GM12878 (cell line): ENCODE measurements around the gene DNAAF1. TPM values are rescaled to one million over a fixed set of nuclear protein-coding genes. Genes with fewer than 3 reads are reported as not detected.

Experiments used
- ATAC-seq: fragments of 200-7000 bp; cut with Tn5 transposase; 3 replicates; pipeline ENCODE4 v1.9.1; 2020; ENCODE audit warnings: mild to moderate bottlenecking, moderate library complexity
- BruUV-seq: library from RNA; stranded (reverse); fragments of 400-500 nt; replicated peaks from 2 replicates; lab custom pipeline; 2021; lab: Mats Ljungman, UMichigan
- CTCF ChIA-PET: fragments of 300-600 bp; sonication (Branson Sonifier 250); formaldehyde crosslinking; extraction: SDS; loops from one replicate; lab custom pipeline; 2021; ENCODE audit warnings: inconsistent platforms; lab: Yijun Ruan, JAX
- POLR2A ChIA-PET: fragments of 350-600 bp; formaldehyde crosslinking; extraction: SDS; loops from one replicate; lab custom pipeline; 2021; ENCODE audit warnings: inconsistent platforms; lab: Charles Lee
- RAD21 ChIA-PET: fragments of 300-600 bp; sonication (Branson Sonifier 250); formaldehyde crosslinking; loops from one replicate; lab custom pipeline; 2023; ENCODE audit warnings: antibody characterized with exemption; ENCODE audit not compliant: unreplicated experiment; lab: Charles Lee
- SMC1A ChIA-PET: fragments of 300-600 bp; sonication (Branson Sonifier 250); formaldehyde crosslinking; loops from one replicate; lab custom pipeline; 2023; ENCODE audit not compliant: unreplicated experiment, uncharacterized antibody; lab: Charles Lee
- DNase-seq: peaks from one replicate; pipeline ENCODE4 v3.0.0-alpha.2; 2011; ENCODE audit warnings: low read depth, low spot score
- FAIRE-seq: peaks from 3 replicates; lab custom pipeline; 2011; peaks lifted over from hg19 to GRCh38; lab: Jason Lieb, UNC
- H2AFZ ChIP-seq: 2 replicates; pipeline ENCODE4 v1.6.0; 2011; ENCODE audit warnings: low read depth, low read length, control low read depth; ENCODE audit not compliant: control insufficient read depth
- H3K27ac ChIP-seq: 2 replicates; pipeline ENCODE4 v1.5.1; 2011; ENCODE audit warnings: control low read depth; ENCODE audit not compliant: control insufficient read depth, insufficient read depth
- H3K27me3 ChIP-seq, 2 experiments: replicated peaks in 1 of 2; 2 replicates each; pipeline versions ENCODE4 v1.6.0 to v1.6.1; 2011; ENCODE audit warnings: low read length in 1 of 2; ENCODE audit not compliant: control insufficient read depth in 2 of 2, insufficient read depth in 2 of 2
- H3K36me3 ChIP-seq, 2 experiments: 2 replicates each; pipeline ENCODE4 v1.5.1; 2011; ENCODE audit warnings: low read length in 1 of 2; ENCODE audit not compliant: control insufficient read depth in 2 of 2, insufficient read depth in 2 of 2
- H3K4me1 ChIP-seq: 2 replicates; pipeline ENCODE4 v1.6.1; 2011; ENCODE audit warnings: mild to moderate bottlenecking, low read length, moderate library complexity, mixed read lengths; ENCODE audit not compliant: control insufficient read depth, insufficient read depth
- H3K4me2 ChIP-seq: 2 replicates; pipeline ENCODE4 v1.6.0; 2011; ENCODE audit warnings: control low read depth; ENCODE audit not compliant: control insufficient read depth, insufficient read depth
- H3K4me3 ChIP-seq: fragments of 200-600 bp; sonication (generic); 2 replicates; pipeline ENCODE4 v1.5.1; 2016
- H3K79me2 ChIP-seq: 2 replicates; pipeline ENCODE4 v1.6.0; 2011; ENCODE audit warnings: low read length; ENCODE audit not compliant: control insufficient read depth, insufficient read depth
- H3K9ac ChIP-seq: 2 replicates; pipeline ENCODE4 v1.8.0; 2011; ENCODE audit warnings: low read length, control low read depth, mixed read lengths; ENCODE audit not compliant: control insufficient read depth, insufficient read depth
- H3K9me3 ChIP-seq: replicated peaks from 3 replicates; pipeline ENCODE4 v1.5.1; 2011; ENCODE audit warnings: mild to moderate bottlenecking, low read length; ENCODE audit not compliant: control insufficient read depth, insufficient read depth
- H4K20me1 ChIP-seq: 2 replicates; pipeline ENCODE4 v1.6.0; 2011; ENCODE audit not compliant: control insufficient read depth, insufficient read depth
- CHD2 ChIP-seq: IDR thresholded peaks from 2 replicates; pipeline ENCODE4 v1.6.1; 2011; ENCODE audit warnings: low read depth, low read length, improper control_type of control experiment, borderline replicate concordance
- ELK1 ChIP-seq: IDR thresholded peaks from 2 replicates; pipeline ENCODE4 v1.6.1; 2012; ENCODE audit warnings: low read depth, low read length, improper control_type of control experiment
- ESRRA ChIP-seq: IDR thresholded peaks from 2 replicates; pipeline ENCODE4 v1.6.1; 2012; ENCODE audit warnings: mild to moderate bottlenecking, low read length, improper control_type of control experiment
- IRF4 ChIP-seq: IDR thresholded peaks from 2 replicates; pipeline ENCODE4 v1.6.1; 2011; ENCODE audit warnings: low read depth, low read length
- JUND ChIP-seq: IDR thresholded peaks from 2 replicates; pipeline ENCODE4 v1.6.1; 2012; ENCODE audit warnings: low read depth, mild to moderate bottlenecking, low read length, improper control_type of control experiment, moderate library complexity
- MTA2 ChIP-seq: fragments of 450-650 bp; IDR thresholded peaks from 2 replicates; pipeline ENCODE4 v1.6.1; 2016; ENCODE audit warnings: low read depth, mild to moderate bottlenecking, moderate library complexity
- MXI1 ChIP-seq: fragments of 150-350 bp; IDR thresholded peaks from 2 replicates; pipeline ENCODE4 v1.6.1; 2011; ENCODE audit warnings: low read depth, mild to moderate bottlenecking, inconsistent platforms, low read length, improper control_type of control experiment
- RB1 ChIP-seq: fragments of 450-650 bp; formaldehyde crosslinking; IDR thresholded peaks from 2 replicates; pipeline ENCODE4 v1.6.1; 2017; ENCODE audit warnings: mild to moderate bottlenecking, borderline replicate concordance
- RBBP5 ChIP-seq: fragments of 200-600 bp; sonication (generic); conservative IDR thresholded peaks from 2 replicates; pipeline ENCODE4 v1.6.1; 2016
- REST ChIP-seq: IDR thresholded peaks from 2 replicates; pipeline ENCODE4 v1.6.1; 2012; ENCODE audit warnings: mild to moderate bottlenecking, low read depth, low read length
- WRNIP1 ChIP-seq: IDR thresholded peaks from 2 replicates; pipeline ENCODE4 v1.6.1; 2011; ENCODE audit warnings: low read depth, low read length, improper control_type of control experiment, borderline replicate concordance
- WGBS: methylation state at CpG from one replicate; pipeline ENCODE4 v1.1.6; 2016; ENCODE audit warnings: low lambda C conversion rate; ENCODE audit not compliant: insufficient replicate concordance, insufficient coverage; ENCODE audit errors: missing lambda C conversion rate; 5-methylcytosine and 5-hydroxymethylcytosine counted together
- in situ Hi-C: fragments of 300-500 bp; cut with MboI; formaldehyde crosslinking; loops from 9 replicates; pipeline ENCODE4 v1.14.3; 2018; ENCODE audit warnings: mixed read lengths
- intact Hi-C: fragments of 100-400 bp; cut with micrococcal nuclease; formaldehyde crosslinking; loops from one replicate; pipeline ENCODE4 v1.14.2; 2022; ENCODE audit not compliant: unreplicated experiment
- polyA plus RNA-seq, 11 experiments: library from polyadenylated mRNA; depleted of rRNA in 4 of 11; unstranded in 6 of 11; stranded (reverse) in 5 of 11; fragments of >200 nt; fragmentation: Nextera tagmentation in 4 of 11; fragmentation: Illumina TruSeq in 1 of 11; extraction: Ambion mirVana in 4 of 11; extraction: Trizol in 1 of 11; gene quantifications; 1 replicate in 1 of 11; 2 replicates in 10 of 11; pipeline versions ENCODE4 v1.2.1 to v1.2.3, GENCODE V29; 2011 to 2016; ENCODE audit warnings: inconsistent platforms in 2 of 11, missing spikeins in 2 of 11, low read depth in 1 of 11
- total RNA-seq, 4 experiments: library from RNA; depleted of rRNA in 3 of 4; stranded (reverse); fragments of >200 nt in 3 of 4; fragmentation: Illumina TruSeq in 1 of 4; extraction: Trizol in 1 of 4; gene quantifications; 2 replicates each; pipeline versions ENCODE4 v1.2.1 to v1.2.3, GENCODE V29; 2013 to 2021
- TF ChIP-seq, protein P1 (sequence below): fragments of 450-650 bp; IDR thresholded peaks from 2 replicates; pipeline ENCODE4 v1.6.1; 2017; ENCODE audit warnings: mild to moderate bottlenecking
- TF ChIP-seq, protein P2 (sequence below): fragments of 450-650 bp; IDR thresholded peaks from 2 replicates; pipeline ENCODE4 v1.6.1; 2018; ENCODE audit warnings: borderline replicate concordance, mild to moderate bottlenecking; ENCODE audit not compliant: partially characterized antibody

DNAAF1 gene
- total and polyA plus RNA-seq, 10 of the 15 experiments (the other 5 are each of a cell fraction or from before 2014, with no cell fraction given): 0.02 to 0.76 (median 0.08) TPM; not detected in 6

GRCh38 chr16:84225571-84225970 is 80.5 kb downstream of the DNAAF1 start:
- FAIRE-seq: no peak
- no peaks in the 10 kb centered on the region for H4K20me1 ChIP-seq
- H2AFZ ChIP-seq: no peak overlapping the region
- POLR2A ChIA-PET: no interaction called here
- H3K4me3 ChIP-seq: no peak overlapping the region
- no peak overlapping the region for H3K27ac ChIP-seq
- no peaks in the 10 kb centered on the region for H3K9me3 ChIP-seq
- no peak overlapping the region for H3K9ac ChIP-seq
- no TSS peak for BruUV-seq
- TF ChIP-seq MXI1: no peak
- no peak for TF ChIP-seq RB1
- TF ChIP-seq REST: no peak
- TF ChIP-seq, protein P1, sequence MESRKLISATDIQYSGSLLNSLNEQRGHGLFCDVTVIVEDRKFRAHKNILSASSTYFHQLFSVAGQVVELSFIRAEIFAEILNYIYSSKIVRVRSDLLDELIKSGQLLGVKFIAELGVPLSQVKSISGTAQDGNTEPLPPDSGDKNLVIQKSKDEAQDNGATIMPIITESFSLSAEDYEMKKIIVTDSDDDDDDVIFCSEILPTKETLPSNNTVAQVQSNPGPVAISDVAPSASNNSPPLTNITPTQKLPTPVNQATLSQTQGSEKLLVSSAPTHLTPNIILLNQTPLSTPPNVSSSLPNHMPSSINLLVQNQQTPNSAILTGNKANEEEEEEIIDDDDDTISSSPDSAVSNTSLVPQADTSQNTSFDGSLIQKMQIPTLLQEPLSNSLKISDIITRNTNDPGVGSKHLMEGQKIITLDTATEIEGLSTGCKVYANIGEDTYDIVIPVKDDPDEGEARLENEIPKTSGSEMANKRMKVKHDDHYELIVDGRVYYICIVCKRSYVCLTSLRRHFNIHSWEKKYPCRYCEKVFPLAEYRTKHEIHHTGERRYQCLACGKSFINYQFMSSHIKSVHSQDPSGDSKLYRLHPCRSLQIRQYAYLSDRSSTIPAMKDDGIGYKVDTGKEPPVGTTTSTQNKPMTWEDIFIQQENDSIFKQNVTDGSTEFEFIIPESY: no peak
- TF ChIP-seq RBBP5: no peak
- no peak for TF ChIP-seq ESRRA
- TF ChIP-seq, protein P2, sequence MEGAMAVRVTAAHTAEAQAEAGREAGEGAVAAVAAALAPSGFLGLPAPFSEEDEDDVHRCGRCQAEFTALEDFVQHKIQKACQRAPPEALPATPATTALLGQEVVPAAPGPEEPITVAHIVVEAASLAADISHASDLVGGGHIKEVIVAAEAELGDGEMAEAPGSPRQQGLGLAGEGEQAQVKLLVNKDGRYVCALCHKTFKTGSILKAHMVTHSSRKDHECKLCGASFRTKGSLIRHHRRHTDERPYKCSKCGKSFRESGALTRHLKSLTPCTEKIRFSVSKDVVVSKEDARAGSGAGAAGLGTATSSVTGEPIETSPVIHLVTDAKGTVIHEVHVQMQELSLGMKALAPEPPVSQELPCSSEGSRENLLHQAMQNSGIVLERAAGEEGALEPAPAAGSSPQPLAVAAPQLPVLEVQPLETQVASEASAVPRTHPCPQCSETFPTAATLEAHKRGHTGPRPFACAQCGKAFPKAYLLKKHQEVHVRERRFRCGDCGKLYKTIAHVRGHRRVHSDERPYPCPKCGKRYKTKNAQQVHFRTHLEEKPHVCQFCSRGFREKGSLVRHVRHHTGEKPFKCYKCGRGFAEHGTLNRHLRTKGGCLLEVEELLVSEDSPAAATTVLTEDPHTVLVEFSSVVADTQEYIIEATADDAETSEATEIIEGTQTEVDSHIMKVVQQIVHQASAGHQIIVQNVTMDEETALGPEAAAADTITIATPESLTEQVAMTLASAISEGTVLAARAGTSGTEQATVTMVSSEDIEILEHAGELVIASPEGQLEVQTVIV: no peak
- TF ChIP-seq CHD2: no peak
- no peak for TF ChIP-seq ELK1
- no peak for TF ChIP-seq IRF4
- no peak for TF ChIP-seq MTA2
- TF ChIP-seq WRNIP1: no peak
- TF ChIP-seq JUND: no peak
- TF ChIP-seq, all 136 proteins: peak for 0
- no peak for ATAC-seq
- ChIA-PET CTCF (interaction anchor here (0.6 kb wide), 1 partner anchor 501 kb away, joined by 3 read pairs; no protein-coding TSS in a partner anchor), RAD21 (no interaction called here), SMC1A (no interaction called here)
- peaks cover 0 to 1% of the 10 kb centered on the region in 2 experiments; a peak in 2 of 4 replicates for H3K27me3 ChIP-seq
- in situ Hi-C loops: no loop called here
- no peak overlapping the region for H3K4me2 ChIP-seq
- intact Hi-C loops: no loop called here
- H3K36me3 ChIP-seq: no peaks in the 10 kb centered on the region
- whole genome bisulfite sequencing: 26% methylated on average over 7 of the region's 7 CpGs
- DNase-seq: no peak
- H3K4me1 ChIP-seq: no peaks in the 10 kb centered on the region
- no peaks in the 10 kb centered on the region for H3K79me2 ChIP-seq
